Measurements from ENCODE around the gene SUSD3. TPM values are rescaled to one million over a fixed set of nuclear protein-coding genes. Genes with fewer than 3 reads are reported as not detected.

The SUSD3 gene
- polyA plus RNA-seq, 6 donors from 2014 or later: 35.3 to 70.1 (median 52.5) TPM

DNA sequence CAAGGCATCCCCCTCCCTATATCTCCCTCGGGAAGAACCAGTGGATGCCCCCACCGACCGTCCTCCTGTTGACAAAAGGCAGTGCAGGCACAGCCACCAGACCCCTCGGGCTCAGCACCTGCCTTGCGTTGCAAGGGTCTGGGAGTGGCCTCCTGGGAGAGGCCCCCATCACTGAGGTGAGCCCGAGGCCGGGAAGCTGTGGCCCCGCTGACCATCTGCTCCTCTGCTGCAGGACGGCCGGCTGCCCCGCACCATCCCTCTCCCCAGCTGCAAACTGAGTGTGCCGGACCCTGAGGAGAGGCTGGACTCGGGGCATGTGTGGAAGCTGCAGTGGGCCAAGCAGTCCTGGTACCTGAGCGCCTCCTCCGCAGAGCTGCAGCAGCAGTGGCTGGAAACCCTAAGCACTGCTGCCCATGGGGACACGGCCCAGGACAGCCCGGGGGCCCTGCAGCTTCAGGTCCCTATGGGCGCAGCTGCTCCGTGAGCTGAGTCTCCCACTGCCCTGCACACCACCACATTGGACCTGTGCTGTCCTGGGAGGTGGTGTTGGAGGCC lies 23.3 kb upstream of the SUSD3 start:
- Mint-ChIP-seq H3K4me1 (peaks cover 26 to 46% (median 33%) of the 10 kb centered on the region in 3 donors), H3K36me3 (peaks cover 6 to 17% of the 10 kb centered on the region in 2 donors), H3K27ac (peak overlapping the region in 3 of 6 donors; percentile 6 to 78 (median 26)), H3K27me3 (no peaks in the 10 kb centered on the region), H3K9me3 (no peaks in the 10 kb centered on the region), H3K4me3 (peak overlapping the region in 1 of 8 donors; percentile 41)
- no peak for ATAC-seq (ENCODE audit: low read depth in 2 of 2)
- DNase-seq: no peak

DNA sequence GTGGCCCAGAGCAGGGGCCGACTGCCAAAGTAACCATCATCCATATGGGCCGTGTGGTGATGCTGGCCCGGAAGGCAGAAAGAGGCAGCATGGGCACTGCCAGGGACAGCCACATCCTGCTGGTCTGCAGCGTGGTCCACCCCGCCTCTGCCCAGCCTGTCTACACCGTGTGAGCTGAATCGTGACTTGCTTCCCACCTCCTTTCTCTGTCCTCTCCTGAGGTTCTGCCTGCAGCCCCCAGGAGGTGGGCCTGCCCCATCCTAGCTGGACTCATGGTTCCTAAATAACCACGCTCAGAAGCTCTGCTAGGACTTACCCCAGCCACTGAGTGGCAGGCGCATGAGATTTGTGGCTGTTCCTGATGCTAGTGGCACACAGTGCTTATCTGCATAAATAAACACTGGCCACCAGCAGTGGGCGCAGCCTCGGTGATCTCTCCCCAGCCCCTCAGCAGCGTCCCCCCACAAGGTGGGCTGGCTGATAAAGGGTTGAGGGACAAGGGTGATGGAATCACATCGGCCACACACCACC lies 22.6 kb upstream of the SUSD3 start:
- Mint-ChIP-seq H3K9me3 (no peaks in the 10 kb centered on the region), H3K27me3 (no peaks in the 10 kb centered on the region), H3K4me1 (peaks cover 22 to 41% (median 28%) of the 10 kb centered on the region in 3 donors), H3K4me3 (no peak overlapping the region), H3K36me3 (peaks cover 2 to 11% of the 10 kb centered on the region in 2 donors), H3K27ac (peak overlapping the region in 5 of 6 donors; percentile 6 to 78 (median 67))
- no peak for ATAC-seq (ENCODE audit: low read depth in 2 of 2)
- DNase-seq: no peak

DNA sequence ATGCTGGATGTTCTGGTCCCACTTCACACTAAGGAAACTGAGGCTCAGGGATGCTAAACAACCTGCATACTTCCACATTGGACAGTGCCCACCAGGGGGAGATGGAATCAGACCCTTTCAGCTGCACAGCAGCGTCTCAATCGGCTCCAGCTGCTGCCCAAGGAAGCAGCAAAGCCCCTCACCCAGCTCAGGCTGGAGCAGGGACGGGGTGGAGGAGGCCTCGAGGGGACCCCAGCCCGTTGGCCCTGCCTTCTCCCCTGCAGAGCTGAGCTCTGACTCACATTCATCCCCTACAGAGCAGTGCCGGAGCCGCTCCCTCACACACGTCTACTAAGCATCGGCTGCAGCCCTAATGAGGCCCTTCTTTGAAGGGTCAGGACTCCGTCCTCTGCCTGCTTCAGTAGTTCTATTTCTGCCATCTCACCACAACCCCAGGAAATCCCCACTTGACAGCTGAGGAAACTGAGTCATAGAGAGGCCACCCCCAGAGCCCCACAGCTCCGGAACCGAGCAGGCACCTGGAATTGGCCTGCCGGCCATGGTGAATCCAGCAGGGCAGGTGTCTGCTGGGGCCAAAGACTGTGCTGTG lies 21.5 kb upstream of the SUSD3 start:
- Mint-ChIP-seq H3K27ac (no peak overlapping the region), H3K4me1 (peaks cover 22 to 44% (median 23%) of the 10 kb centered on the region in 3 donors), H3K9me3 (no peaks in the 10 kb centered on the region), H3K27me3 (no peaks in the 10 kb centered on the region), H3K36me3 (peaks cover 0 to 7% of the 10 kb centered on the region in 2 donors), H3K4me3 (no peak overlapping the region)
- ATAC-seq (ENCODE audit: low read depth in 2 of 2) (no peak), DNase-seq (no peak)

DNA sequence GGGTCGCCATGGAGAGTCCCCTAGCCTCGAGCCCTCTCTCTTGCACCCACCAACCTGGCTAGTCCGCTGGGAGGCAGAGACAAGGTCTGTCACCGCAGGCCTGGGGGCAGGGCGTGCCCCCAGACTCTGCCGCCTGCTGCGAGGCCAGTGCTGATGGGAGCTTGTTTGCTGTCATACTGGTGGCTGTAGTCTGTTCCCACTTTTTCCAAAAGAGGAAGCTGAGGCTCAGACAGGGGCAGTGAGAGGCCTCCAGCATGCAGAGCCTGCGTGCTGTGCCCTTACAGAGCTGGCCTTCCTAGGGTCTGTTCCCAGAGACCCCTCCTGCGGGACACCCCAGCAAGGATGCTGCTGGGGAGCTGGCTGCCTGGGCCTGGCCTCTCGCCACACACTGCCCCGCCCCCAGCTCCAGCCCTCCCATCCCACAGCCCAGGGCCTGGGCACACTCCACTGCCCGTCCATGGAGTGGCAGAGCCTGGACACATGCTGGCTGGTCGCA lies 21.0 kb upstream of the SUSD3 start:
- peaks cover 0 to 7% of the 10 kb centered on the region in 2 donors for H3K36me3 Mint-ChIP-seq
- H3K9me3 Mint-ChIP-seq: no peaks in the 10 kb centered on the region
- H3K4me1 Mint-ChIP-seq: peaks cover 24 to 43% (median 25%) of the 10 kb centered on the region in 3 donors
- no peak overlapping the region for H3K4me3 Mint-ChIP-seq
- peak overlapping the region in 2 of 6 donors; percentile 42 to 92 for H3K27ac Mint-ChIP-seq
- no peak for DNase-seq
- peak in 1 of 2 donors; percentile 17 for ATAC-seq (ENCODE audit: low read depth in 2 of 2)
- no peaks in the 10 kb centered on the region for H3K27me3 Mint-ChIP-seq

DNA sequence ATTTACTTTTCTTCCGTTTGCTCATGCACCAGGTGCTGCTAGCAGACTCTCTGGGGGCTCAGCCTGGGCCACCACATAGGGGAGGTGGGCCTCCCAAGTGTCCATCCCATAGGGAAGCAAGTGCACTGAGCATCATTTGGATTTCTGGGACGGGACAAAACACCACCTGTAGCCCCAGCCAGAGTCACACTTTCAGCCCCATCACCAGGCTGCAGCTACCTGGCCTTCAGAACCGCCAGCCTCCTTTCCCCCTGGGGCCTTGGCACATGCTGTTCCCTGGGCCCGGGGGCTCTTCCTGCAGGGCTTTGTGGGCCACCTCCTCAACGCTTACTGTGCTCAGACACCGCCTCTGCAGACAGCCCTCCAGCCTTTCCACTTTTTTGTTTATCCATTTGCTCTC lies 19.6 kb upstream of the SUSD3 start:
- no peaks in the 10 kb centered on the region for H3K27me3 Mint-ChIP-seq
- DNase-seq (no peak), ATAC-seq (ENCODE audit: low read depth in 2 of 2) (no peak)
- no peaks in the 10 kb centered on the region for H3K9me3 Mint-ChIP-seq
- H3K4me1 Mint-ChIP-seq: peaks cover 31 to 43% (median 31%) of the 10 kb centered on the region in 3 donors
- H3K27ac Mint-ChIP-seq: peak overlapping the region in 3 of 6 donors; percentile 17 to 92 (median 78)
- H3K36me3 Mint-ChIP-seq: no peaks in the 10 kb centered on the region
- peak overlapping the region in 1 of 8 donors; percentile 56 for H3K4me3 Mint-ChIP-seq

DNA sequence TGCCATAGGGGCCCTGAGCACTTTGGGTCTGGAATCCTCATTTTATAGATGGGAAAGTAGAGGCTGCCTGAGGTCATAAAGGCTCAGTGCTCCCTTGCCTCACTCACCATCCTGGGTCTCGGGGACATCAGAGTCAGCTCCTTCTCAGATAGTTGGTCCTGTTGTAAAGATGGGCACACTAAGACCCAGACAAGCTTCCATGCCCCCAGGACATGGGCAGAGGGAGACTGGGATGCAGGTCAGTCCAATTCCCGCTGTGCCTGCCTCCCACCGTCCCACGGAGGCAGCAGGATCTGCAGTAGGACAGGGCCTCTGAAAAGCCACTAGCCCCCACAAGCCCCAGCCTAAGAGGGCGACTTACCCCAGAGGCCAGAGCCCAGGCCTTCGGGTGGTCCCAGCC lies 19.0 kb upstream of the SUSD3 start:
- H3K4me3 Mint-ChIP-seq: peak overlapping the region in 1 of 8 donors; percentile 56
- no peak for ATAC-seq (ENCODE audit: low read depth in 2 of 2)
- no peaks in the 10 kb centered on the region for H3K36me3 Mint-ChIP-seq
- H3K9me3 Mint-ChIP-seq: no peaks in the 10 kb centered on the region
- DNase-seq: no peak
- peaks cover 31 to 40% (median 32%) of the 10 kb centered on the region in 3 donors for H3K4me1 Mint-ChIP-seq
- no peaks in the 10 kb centered on the region for H3K27me3 Mint-ChIP-seq
- peak overlapping the region in 2 of 6 donors; percentile 78 to 92 for H3K27ac Mint-ChIP-seq

DNA sequence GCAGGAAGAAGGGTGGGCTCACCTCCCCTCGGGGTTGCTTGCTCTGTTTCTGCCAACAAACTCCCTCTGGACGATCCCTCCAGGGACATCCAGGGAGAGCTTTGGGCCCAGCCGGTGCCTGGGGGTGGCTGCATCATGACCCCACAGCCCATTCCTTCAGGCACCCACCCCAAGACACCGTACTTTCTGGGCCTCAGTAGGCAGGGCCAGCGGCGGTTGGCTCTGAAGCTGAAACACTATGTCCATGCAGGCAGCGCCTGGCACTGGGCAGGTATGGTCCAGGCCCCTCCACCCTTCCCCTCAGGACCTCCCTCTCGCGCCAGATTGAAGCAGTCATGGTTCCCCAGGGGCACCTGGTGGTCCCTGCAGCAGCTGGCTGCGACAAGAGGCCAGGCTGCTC lies 18.5 kb upstream of the SUSD3 start:
- H3K36me3 Mint-ChIP-seq: no peaks in the 10 kb centered on the region
- H3K27ac Mint-ChIP-seq: peak overlapping the region in 3 of 6 donors; percentile 20 to 92 (median 74)
- no peaks in the 10 kb centered on the region for H3K27me3 Mint-ChIP-seq

DNA sequence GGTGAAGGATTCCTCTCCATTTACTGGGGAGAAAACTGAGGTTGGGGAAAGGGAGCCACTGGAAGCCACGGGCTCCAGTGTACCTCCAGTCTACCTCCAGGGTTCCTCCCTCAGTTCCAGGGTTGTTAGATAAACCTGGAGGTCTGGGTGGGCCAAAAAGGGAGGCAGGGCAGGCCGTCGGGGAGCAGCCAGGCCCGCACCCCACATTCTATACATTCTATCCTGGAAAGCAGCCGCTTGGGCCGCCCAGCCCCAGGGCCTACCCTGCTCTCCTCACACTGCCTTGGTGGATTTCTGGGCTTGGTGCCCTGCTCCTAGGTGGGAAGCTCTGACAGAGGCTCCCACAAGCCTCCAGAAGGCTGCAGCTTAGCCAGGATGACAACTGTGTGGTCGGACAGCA lies 18.1 kb upstream of the SUSD3 start:
- Mint-ChIP-seq H3K27me3 (no peaks in the 10 kb centered on the region), H3K36me3 (no peaks in the 10 kb centered on the region), H3K9me3 (no peaks in the 10 kb centered on the region), H3K4me1 (peaks cover 31 to 40% (median 36%) of the 10 kb centered on the region in 3 donors), H3K27ac (peak overlapping the region in 3 of 6 donors; percentile 20 to 92 (median 30)), H3K4me3 (no peak overlapping the region)
- ATAC-seq (ENCODE audit: low read depth in 2 of 2) (no peak), DNase-seq (no peak)

More for the DNA sequence above, 18.5 kb upstream of the SUSD3 start:
- no peaks in the 10 kb centered on the region for H3K9me3 Mint-ChIP-seq
- DNase-seq (no peak), ATAC-seq (ENCODE audit: low read depth in 2 of 2) (no peak)
- no peak overlapping the region for H3K4me3 Mint-ChIP-seq
- peaks cover 31 to 40% (median 34%) of the 10 kb centered on the region in 3 donors for H3K4me1 Mint-ChIP-seq

DNA sequence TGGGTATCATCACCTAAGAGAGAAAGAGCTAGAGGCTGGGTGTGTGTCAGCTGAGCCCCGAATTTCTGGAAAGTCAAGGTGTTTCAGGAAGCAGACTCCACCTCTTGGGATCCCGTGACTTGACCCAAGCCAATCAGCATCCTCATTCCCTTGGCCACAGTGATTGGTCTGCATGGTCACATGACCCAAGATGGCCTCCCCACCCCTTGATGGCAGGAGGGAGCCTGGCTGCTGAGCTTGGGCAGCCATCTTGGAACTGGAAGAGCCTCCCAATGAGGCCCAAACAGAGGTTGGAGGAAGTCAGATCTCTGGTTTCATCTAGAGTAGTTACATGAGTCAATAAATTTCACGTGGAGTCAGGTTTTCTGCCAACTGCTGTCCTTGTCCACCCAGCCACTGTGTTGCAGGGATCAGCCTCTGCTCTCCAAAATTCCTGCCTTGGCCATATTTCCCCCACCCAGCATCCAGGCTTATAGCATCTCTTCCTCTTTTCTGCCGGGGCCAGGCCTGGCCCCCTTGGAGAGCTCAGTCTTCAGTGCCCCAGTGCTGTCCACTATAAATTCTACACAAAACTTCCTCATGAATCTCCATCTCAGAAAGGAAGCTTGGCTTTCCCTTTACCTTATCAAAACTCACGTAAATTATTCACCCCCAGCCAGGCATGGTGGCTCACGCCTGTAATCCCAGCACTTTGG lies 17.2 kb upstream of the SUSD3 start:
- ATAC-seq (ENCODE audit: low read depth in 2 of 2): no peak
- DNase-seq: no peak
- Mint-ChIP-seq H3K27ac (peak overlapping the region in 3 of 6 donors; percentile 20 to 92 (median 62)), H3K4me1 (peaks cover 31 to 47% (median 32%) of the 10 kb centered on the region in 3 donors), H3K36me3 (no peaks in the 10 kb centered on the region), H3K4me3 (peak overlapping the region in 2 of 8 donors; percentile 33 to 38), H3K9me3 (no peaks in the 10 kb centered on the region), H3K27me3 (no peaks in the 10 kb centered on the region)

DNA sequence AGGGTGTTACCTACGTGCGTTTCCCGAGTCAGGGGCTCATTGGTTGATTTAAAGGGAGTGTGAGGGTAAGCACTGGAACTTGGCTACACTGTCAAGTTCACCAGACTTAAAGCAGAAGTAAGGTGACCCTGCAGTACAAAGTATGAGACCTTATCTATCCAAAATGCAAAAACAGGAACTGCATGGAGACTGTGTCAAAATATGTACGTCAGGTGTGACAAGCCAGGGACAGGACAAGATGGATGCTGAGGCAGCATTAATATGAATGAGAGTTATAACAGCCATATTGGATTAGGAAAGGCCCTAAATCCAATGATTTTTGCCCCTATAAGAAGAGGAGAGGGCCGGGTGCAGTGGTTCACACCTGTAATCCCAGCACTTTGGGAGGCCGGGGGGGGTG lies 15.4 kb upstream of the SUSD3 start:
- DNase-seq: peak; percentile 66
- no peaks in the 10 kb centered on the region for H3K9me3 Mint-ChIP-seq
- peaks cover 21 to 41% (median 26%) of the 10 kb centered on the region in 3 donors for H3K4me1 Mint-ChIP-seq
- ATAC-seq (ENCODE audit: low read depth in 2 of 2): peak; percentile 99
- H3K27me3 Mint-ChIP-seq: no peaks in the 10 kb centered on the region
- peak overlapping the region; percentile 82 to 94 (median 88) for H3K27ac Mint-ChIP-seq
- H3K4me3 Mint-ChIP-seq: peak overlapping the region in 3 of 8 donors; percentile 2 to 39 (median 9)
- H3K36me3 Mint-ChIP-seq: no peaks in the 10 kb centered on the region

DNA sequence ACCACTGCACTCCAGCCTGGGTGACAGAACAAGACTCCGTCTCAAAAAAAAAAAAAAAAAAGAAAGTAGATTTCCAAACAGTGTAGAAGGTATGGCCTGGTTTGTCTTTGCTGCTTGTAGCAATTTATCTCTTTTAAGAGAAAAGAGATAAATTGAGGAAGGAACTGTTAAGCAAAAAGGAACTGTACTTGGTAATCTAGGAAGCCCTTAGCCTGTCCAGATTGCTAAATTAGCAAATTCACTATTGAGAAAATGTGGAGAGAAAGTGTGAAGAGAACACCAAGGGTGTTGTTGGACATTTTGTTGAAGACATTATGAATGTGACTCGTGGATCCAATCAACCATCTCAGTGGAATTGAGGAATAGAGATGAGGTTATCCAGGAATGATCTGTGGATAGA lies 13.0 kb upstream of the SUSD3 start:
- Mint-ChIP-seq H3K27me3 (no peaks in the 10 kb centered on the region), H3K4me1 (peaks cover 22 to 31% (median 30%) of the 10 kb centered on the region in 3 donors), H3K27ac (peak overlapping the region in 3 of 6 donors; percentile 32 to 87 (median 59)), H3K9me3 (no peaks in the 10 kb centered on the region), H3K4me3 (peak overlapping the region in 1 of 8 donors; percentile 45), H3K36me3 (no peaks in the 10 kb centered on the region)
- ATAC-seq (ENCODE audit: low read depth in 2 of 2) (no peak), DNase-seq (no peak)

DNA sequence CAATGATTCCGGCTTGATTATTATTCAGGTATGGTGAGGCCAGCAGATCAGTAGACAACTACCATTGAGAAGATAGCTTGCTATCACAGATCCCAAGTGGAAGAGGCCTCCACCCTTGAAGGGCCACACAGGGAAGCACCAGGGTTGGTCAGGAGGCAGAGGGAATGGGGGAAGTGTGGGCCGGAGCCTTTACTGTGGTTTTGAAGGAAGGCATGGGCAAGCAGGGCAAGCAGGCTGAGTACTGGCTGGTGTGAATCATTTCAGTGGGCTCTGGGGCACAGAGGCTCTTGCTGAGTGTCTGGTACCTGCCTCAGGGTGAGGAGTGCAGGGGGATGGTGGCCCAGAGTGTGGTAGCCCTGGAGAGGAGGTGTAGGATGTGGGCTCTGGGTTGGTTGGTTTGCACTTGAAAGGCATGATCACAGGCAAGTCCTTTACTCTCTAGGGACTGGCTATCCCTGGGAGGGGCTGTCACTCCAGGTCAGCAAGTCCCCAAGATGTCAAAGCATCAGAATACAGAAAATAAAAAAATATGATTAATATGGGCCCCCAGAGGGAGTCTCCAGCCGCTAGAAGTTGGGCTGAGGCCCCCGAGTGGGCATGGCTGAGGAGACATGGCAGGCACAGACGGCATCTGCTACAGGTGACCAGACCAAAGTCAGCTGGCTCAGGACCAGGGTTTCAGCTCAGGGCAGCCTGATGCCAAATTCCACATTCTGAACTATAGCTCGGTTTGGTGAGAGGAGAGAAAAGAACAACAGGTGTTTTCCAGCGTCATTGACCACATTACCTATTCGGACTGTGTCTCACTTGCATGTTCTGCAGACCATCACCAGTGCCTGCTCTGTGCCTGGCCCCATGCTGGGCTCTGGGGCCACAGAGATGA lies 9.7 kb upstream of the SUSD3 start:
- H3K9me3 Mint-ChIP-seq: no peaks in the 10 kb centered on the region
- DNase-seq (no peak), ATAC-seq (ENCODE audit: low read depth in 2 of 2) (no peak)
- no peaks in the 10 kb centered on the region for H3K36me3 Mint-ChIP-seq
- no peaks in the 10 kb centered on the region for H3K27me3 Mint-ChIP-seq
- peak overlapping the region in 1 of 8 donors; percentile 37 for H3K4me3 Mint-ChIP-seq
- peak overlapping the region in 4 of 6 donors; percentile 1 to 76 (median 36) for H3K27ac Mint-ChIP-seq
- H3K4me1 Mint-ChIP-seq: peaks cover under 1 to 17% (median 13%) of the 10 kb centered on the region in 3 donors
